HG03575 (cell line): ENCODE results near the gene IGFLR1.
A peak's percentile ranks its signal among the peaks of the same experiment; 100 is the strongest.

Source experiments
- ATAC-seq: cut with Tn5 transposase; IDR thresholded peaks from one replicate; pipeline ENCODE4 v1.9.1; 2021; ENCODE audit not compliant: unreplicated experiment, insufficient number of reproducible peaks, low FRiP score; ENCODE audit errors: extremely low read depth

Gene IGFLR1

DNA sequence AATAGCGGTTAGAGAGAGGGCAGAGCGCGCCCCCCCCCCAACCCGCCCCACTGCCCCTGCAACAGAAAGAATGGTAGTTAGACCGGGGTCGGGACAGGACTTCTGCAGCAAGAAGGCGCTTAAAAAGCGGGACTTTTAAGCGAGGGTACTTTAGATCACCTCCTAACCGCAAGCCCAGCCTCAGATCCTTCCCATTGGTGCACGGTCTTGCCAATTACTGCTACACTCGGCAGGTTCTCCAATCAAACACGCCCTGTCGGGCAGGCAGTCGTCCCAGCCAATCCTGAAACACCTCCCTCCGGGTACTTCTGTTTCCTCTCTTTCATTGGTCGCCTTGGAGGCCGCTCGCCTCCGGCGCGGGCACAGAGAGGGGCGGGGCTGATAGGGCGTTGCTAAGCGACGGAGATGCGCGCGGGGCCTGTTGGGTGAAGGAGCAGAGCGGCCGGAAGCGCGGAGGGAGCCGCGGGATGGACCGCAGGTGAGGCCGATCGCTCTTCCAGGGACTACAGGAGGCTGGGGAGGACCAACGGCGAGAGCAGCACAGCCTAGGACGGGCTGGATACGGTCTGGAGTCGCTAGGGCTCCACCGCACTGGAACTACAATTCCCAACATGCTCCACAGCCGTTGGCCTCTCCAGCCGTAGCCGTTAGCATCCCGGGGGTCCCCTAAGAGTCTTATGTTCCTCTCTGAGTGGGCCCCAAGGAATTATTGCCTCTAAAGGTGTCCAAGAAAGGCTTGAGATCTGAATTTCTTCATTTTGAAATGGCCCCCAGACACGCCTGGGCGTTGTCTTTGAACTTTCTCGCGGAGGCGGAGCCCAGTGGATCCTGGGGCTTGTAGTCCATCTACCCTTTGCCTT lies 15.7 kb upstream of the IGFLR1 start, which contains the start of gene PROSER3:
TSS of gene PROSER3 (plus strand) at position 428 of the 860 bp plus-strand sequence. CDS start at position 468, 40 bp downstream.
- ATAC-seq, result peak; percentile 67

DNA sequence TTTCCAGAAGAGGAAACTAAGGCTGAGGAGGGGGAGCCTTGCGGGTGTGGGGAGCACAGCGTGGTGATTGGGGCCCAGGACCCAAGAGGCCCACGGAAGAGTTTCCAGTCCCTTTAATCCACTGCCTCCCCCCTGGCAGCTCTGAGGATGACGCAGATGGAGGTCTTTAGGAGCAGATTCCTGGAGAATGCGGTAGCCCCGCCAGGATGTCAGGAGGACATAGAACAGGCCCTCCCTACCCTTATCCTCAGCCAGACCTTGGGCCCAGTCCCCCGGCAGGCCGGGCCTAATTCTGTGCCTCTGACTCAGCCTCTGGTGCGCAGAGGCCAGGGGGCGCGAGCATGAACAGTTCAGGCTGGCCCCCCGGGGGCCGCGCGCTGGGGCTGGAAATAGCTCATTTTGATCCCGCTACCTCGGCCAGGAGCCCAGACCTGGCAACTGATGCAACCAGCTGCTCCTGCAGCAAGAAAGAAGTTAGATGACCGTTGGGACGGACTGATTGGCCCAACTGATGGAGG lies 15.0 kb upstream of the IGFLR1 start:
- ATAC-seq, result no peak

DNA sequence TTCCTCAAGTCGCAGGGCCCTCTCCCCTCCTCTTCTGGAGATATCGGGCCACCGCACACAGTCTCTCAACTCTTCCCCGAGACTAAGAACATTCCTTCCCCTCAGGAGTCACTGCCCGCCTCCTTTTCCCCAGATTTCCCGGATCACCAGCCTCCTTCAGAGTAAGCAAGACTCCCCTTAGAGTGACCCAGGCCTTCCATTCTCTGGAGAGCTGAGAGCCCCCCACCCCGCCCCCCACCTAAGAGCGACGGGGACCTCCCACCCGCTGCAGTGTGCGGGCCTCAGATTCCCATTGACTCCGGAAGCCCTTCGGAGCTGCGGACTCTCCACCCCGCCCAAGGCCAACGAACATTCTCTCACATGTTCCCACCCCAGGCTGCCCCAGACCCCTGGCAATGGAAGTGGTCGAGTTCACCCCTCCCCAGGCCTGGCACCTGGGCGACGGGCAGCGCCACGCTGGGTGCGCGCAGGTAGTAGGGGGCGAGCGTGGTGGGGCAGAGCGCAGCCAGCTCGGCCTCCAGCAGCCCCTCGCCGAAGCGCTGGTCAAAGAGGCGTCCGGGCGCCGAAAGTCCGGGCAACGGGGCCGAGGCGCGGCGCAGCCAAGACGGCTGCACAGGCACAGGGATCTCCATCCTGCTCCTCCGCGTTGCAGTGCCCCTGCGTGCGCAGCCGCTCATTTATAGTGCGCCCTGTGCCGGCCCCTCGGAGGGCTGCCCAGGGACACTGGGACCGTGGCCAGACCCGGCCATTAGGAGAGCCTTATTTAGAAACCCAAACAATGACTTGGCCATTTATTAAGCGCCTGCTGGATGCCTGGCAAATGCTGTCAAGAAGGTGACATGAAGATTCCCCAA lies 14.4 kb upstream of the IGFLR1 start, which contains the start of gene HSPB6:
TSS of gene HSPB6 (minus strand) at position 653 of the 854 bp plus-strand sequence. CDS start at position 632, 21 bp downstream.
- ATAC-seq, result no peak

DNA sequence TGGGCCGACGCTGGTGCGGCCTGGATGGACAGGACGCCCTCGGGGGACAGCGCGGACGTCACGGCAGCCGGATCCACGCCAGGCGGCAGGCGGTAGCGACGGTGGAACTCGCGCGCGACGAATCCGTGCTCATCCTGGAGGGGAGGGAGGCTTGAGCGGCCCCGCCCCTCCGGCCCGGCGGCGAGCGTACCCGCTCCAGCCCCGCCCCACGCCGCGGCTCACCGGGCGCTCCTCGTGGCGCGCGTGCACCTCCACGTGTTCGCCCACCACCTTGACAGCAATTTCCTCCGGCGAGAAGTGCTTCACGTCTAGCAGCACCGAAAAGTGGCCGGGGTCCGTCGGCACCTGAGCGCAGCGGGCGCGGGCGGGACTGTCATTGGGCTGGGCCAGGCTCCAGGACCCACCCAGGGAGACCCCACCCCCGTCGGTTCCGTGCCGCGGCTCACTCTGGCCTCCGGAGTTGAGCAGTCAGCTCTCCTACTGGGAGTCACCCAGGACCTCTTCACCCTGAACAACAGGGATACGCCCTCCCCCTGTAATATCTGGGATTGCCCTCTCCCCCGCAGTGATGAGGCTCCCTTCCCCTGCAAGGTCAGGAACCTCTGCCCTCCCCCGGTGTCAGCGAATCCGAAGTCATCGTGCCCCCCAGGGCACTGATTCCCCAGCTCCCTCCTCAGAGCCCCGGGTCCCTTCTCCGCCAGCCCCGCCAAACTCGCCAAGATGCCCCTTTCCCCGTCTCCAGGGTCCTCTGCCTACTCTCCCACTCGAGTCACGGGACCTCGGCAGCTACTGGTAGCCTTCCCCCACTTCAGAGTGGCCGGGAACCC lies 13.5 kb upstream of the IGFLR1 start:
- ATAC-seq, result no peak

DNA sequence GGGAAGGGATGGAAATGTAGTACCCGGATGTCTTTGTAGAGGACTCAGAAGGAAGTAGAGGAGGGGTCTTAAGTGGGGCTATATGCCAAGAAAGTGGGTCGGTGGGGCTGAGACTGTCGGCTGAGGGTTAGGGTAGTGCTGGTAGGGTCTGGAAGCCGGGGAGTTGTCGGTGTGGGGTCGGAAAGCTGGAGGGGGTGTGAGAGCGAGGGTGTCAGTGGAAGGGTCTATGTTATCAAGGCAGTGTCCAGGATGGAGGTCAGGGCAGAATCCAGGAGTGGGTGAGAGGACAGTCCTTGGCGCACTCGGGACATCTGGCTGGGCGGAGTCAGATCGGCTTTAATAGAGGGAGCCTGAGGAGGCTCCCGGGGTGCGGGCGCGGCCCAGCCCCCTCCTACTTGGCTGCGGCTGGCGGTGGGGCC lies 12.9 kb upstream of the IGFLR1 start:
- no peak for ATAC-seq

DNA sequence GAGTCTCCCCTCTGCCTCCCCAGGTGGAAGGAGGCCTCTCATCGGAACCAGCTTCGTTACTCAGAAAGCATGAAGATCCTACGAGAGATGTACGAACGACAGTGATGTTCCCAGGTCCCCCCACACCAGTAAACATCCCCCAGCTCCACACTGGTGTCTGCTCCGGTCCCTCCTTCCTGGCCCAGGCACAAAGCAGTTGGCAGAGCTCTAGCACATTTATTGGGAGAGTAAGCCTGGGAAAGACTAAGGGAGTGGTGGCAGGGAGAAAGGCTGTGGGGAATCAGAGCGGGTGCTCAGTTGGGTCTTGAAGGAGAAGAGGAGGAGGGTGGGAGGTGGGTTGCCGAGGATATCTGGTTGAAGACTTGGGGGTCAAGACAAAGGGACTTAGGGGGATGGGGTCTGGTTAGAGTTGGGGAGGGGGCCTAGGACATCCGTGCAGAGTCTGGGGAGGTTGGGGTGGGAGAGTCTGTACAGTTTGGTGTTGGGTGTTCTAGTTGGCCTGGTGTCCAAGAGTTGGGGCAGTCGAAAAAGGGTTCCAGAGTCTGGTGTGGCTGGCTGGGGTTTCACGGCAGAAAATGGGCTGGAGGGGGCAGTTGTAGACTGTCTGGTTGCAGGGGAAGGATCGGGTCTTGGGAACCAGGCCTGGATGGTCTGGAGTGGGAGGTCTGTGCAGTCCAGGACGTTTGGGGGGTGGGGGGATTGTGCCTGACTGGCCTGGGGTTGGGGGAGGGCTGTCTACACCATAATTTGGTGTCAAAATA lies 12.3 kb upstream of the IGFLR1 start:
- ATAC-seq, result no peak

DNA sequence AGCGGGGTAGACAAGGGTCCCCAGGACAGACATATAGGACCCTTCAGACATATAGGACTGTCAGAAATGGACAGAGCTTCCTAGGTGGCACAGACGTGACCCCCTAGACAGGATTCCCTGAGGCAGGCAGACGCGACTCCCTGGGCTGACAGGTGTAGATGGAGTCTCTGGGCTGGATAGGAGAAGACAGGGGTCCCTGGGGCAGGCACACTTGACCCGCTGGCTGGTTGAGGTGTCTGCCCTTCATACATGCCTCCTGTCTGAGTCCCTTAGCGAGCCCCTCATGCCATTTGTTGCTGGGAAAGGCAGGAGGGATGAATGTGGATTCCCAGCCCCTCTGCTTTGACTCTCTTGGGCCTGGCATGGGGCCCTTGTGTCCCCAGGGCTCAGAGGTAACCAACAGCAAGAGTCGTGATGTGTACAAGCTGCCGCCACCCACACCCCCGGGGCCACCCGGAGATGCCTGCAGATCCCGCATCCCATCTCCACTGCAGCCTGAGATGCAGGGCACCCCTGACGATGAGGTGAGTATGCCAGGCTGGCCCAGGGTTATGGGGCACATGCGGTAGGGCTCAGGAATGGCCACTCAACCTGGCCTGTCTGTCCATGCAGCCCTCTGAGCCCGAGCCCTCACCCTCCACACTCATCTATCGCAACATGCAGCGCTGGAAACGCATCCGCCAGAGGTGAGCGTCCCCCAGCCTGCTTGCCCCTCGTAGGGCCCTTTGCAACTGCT lies 11.6 kb upstream of the IGFLR1 start:
- no peak for ATAC-seq

DNA sequence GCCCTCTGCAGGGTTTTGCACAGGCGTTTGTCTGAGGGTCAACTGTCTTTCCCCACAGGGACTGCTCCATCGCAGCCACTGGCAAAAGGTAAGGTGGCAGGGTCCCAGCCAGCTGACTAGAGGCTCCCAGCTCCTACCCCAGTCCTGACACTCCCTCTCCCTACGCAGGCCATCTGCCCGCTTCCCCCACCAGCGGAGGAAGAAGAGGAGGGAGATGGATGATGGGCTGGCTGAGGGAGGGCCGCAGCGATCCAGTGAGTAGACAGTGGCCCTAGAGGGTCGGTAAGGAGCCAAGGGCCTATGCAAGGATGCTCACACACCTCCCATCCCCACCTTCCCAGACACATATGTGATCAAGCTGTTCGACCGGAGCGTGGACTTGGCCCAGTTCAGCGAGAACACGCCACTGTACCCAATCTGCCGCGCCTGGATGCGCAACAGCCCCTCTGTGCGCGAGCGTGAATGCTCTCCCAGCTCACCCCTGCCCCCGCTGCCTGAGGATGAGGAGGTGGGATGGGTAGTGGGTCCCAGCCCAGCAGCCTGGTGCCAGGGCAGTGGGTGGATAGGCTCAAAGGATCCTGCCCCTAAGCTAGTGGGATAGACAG lies 10.6 kb upstream of the IGFLR1 start:
- no peak for ATAC-seq

DNA sequence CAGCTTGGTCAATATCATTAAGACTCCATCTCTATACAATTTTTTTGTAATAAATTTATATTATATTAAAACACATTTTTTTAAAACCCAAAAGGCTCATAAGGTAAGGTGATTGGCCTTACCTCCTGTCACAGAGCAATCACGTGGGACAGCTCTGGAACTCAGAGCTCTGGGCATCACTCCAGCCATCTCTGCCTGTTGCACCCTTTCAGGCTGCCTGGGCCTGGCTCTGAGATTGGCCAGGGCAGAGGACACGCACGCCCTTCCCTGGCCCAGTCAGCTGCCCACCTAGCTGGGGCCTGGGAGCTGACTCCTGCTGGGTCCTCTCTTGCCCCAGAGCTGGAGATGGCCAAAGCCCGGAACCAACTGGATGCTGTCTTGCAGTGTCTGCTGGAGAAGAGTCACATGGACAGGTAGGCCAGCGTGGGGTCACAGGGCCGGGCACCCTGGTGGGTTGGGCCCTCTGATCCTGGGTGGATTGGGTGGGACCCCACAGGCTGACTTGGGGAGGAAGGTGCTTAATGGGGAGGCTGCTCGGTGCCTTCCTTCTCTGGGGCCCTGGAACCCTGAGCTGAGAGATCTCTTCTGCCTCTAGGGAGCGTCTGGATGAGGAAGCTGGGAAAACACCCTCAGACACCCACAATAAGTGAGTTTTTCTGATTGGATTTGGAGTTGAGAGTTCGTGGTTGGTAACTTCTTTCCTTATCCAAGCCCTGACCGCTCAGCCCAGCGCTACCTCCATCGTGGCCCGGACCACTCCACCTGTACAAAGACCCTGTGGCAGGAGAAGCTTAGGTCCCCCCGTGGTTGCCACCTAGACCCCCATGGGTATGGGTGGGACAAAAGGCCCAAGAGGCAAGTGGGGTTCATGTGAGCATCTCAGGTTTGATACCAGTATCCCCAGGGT lies 9.8 kb upstream of the IGFLR1 start:
- no peak for ATAC-seq

DNA sequence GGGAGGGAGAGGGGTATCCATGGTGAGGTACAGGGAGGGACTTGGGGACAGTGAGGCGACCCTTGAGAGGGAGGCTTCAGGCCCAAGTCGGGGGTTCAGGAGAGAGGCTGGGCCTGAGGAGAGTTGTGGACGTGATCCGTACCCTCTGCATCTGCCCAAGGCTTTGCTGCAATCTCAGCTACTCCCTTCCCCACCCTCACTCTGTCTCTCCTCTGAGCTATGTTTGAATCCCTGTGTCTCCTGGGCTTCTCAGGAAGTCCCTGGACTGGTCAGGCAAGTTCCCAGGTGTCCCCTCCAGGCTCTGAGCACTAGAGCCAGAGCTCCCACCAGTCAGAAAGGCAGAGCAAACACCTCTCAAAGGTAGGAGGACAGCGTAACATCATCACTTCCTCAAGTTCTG lies 7.9 kb upstream of the IGFLR1 start:
- no peak for ATAC-seq

DNA sequence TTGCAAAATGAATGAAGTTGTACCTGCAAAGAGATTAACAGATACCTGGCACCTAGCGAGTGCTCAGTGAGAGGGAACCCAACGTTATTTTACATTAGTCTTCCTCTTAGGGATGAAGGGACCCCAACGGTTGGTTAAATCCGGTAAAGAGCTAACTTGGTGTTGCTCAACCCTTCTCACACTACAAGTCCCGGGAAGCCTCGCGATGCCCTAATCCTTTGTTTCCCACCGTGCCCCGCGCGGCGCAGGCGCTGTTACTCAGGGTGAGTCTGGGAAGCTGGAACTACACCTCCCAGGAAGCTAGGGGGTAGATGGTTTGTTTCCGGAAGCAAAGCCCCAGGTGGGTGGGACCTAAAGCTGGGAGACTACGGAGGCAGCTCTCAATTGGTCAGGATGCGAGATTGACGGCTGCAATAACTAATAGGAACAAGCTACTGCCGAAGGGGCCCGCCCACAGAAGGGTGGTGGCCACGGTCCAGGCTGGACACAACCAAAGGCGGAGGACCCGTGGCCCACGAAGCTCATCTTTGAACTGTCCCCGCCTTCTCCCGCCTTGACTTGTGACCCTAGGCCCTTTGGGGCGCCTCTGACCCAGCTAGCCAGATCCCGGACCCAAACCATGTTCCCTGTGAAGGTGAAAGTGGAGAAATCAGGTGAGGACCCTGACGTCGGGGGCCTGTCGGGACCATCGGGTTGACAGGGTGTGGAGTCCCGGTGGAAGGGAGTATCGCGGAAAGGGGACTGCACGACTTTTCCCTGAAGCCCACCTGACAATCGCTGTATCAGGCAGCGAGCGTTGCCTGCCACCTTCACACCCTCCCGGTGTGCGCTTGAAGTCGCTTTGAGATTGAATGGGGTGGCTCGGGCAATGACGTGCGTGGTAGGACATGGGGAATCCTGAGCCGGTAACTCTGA lies 6.1 kb upstream of the IGFLR1 start, which contains the start of gene LIN37:
TSS of gene LIN37 (plus strand) at position 471 of the 915 bp plus-strand sequence. CDS start at position 620, 149 bp downstream.
- ATAC-seq, result peak; percentile 48

DNA sequence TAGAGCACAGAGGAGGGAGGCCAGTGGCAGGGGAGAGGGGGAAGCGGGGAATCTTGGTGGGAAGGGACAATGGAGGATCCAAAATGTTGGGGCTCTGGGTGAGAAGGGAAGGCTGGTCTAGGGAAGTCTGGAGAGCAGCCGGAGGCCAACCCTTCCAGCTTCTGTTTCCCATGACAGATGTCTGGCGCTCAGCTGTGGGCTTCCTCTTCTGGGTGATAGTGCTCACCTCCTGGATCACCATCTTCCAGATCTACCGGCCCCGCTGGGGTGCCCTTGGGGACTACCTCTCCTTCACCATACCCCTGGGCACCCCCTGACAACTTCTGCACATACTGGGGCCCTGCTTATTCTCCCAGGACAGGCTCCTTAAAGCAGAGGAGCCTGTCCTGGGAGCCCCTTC lies 4.3 kb upstream of the IGFLR1 start:
- no peak for ATAC-seq

DNA sequence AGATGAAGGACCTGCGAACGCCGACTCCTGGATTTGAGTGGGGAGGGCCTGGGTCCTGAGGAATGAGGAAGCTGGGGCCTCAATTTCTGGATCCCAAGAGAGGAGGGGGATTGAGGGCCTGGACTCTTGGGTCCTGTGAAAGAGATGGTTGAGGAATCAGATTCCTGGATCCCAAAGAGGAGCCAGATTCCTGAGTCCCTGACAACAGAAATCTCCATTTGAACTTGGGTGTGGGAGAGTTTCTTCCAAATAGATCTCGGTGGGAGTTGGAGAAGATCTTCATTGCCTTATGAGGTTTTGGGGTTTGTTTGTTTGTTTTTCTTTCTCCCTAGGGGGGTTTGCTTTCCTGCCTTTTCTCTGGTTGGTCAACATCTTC lies 3.8 kb upstream of the IGFLR1 start:
- ATAC-seq, result no peak

DNA sequence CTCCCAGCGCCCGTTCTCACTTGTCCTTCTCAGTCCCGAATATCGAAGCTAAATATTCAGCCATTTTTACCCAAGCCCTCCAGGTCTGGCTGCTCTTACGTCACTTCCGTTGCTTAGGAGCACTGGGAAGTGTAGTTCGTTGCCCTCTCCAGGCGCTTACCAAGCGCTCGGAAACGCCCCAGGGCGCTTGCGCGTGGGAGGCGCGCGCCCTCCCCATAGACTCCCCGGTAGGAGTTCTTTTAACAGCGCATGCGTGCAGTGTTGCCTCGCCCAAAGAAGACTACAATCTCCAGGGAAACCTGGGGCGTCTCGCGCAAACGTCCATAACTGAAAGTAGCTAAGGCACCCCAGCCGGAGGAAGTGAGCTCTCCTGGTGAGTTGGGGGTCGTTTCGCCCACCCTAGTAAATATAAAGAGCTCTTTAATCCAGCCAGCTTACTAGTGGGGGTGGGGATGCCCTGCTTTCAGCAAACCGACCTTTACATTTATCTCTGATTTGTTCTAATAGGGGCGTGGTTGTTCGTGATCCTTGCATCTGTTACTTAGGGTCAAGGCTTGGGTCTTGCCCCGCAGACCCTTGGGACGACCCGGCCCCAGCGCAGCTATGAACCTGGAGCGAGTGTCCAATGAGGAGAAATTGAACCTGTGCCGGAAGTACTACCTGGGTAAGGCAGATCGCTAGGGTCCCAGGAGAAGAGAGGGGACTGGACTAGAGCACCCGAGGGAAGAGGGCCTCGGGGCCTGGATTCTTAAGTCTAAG lies 3.3 kb upstream of the IGFLR1 start, which contains the start of the genes PSENEN and U2AF1L4:
TSS of gene PSENEN (plus strand) at position 324 of the 759 bp plus-strand sequence. CDS start at position 604, 280 bp downstream.
TSS of gene U2AF1L4 (minus strand) at position 91 of the 759 bp plus-strand sequence. CDS start at position 64, 27 bp downstream.
- no peak for ATAC-seq
